Measurements from ENCODE around the gene NT5DC3.

Gene NT5DC3

DNA sequence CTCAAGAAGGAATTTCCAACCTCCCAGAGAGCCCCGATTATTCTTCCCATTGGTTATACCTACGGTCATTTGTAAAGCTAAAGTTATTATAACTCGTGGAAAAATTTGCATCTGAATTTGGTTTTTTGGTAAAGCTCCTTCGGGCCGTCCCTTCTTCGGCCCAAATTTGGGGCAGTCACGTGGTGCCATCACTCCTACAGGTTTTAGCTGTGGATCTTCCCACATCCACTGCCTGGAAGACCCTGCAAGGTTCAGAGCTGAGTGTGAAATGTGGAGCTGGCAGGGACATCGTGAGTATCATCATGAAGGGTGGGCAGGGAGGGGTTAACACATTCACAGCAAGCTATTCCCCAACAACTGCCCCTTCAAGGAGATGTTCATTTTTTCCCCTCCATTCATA is 105.7 kb downstream of the NT5DC3 start:
- Histone ChIP-seq H3K36me3 (no peaks in the 10 kb centered on the region), H3K27me3 (peaks cover 10% of the 10 kb centered on the region), H3K4me3 (ENCODE audit: low read depth, low read length) (no peak overlapping the region), H3K9me3 (no peaks in the 10 kb centered on the region), H3K4me1 (no peaks in the 10 kb centered on the region)
- DNase-seq = no peak
- TF ChIP-seq, protein P1, sequence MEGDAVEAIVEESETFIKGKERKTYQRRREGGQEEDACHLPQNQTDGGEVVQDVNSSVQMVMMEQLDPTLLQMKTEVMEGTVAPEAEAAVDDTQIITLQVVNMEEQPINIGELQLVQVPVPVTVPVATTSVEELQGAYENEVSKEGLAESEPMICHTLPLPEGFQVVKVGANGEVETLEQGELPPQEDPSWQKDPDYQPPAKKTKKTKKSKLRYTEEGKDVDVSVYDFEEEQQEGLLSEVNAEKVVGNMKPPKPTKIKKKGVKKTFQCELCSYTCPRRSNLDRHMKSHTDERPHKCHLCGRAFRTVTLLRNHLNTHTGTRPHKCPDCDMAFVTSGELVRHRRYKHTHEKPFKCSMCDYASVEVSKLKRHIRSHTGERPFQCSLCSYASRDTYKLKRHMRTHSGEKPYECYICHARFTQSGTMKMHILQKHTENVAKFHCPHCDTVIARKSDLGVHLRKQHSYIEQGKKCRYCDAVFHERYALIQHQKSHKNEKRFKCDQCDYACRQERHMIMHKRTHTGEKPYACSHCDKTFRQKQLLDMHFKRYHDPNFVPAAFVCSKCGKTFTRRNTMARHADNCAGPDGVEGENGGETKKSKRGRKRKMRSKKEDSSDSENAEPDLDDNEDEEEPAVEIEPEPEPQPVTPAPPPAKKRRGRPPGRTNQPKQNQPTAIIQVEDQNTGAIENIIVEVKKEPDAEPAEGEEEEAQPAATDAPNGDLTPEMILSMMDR (IDR thresholded peaks at IDR 0.05; ENCODE audit: low read depth, low read length) = no peak

- H3K36me3 ChIP-seq = no peaks in the 10 kb centered on the region
- no peaks in the 10 kb centered on the region for H3K4me1 ChIP-seq
- no peak overlapping the region for H3K4me3 ChIP-seq (ENCODE audit: low read depth, low read length)
- no peak for DNase-seq
- TF ChIP-seq, protein P1 (IDR thresholded peaks at IDR 0.05; ENCODE audit: low read depth, low read length) = no peak
- H3K9me3 ChIP-seq = no peaks in the 10 kb centered on the region
- H3K27me3 ChIP-seq = peaks cover 10% of the 10 kb centered on the region
Observed at GRCh38 chr12:103734863-103735262, 106.2 kb downstream of the NT5DC3 start.

- Histone ChIP-seq H3K9me3 (no peaks in the 10 kb centered on the region), H3K36me3 (no peaks in the 10 kb centered on the region), H3K4me3 (ENCODE audit: low read depth, low read length) (no peak overlapping the region), H3K27me3 (peaks cover 4% of the 10 kb centered on the region; the same call in 1 of the 2 replicates), H3K4me1 (no peaks in the 10 kb centered on the region)
- TF ChIP-seq, protein P1 (IDR thresholded peaks at IDR 0.05; ENCODE audit: low read depth, low read length) = no peak
- no peak for DNase-seq
Observed at GRCh38 chr12:103731539-103731938, 109.5 kb downstream of the NT5DC3 start.

DNA sequence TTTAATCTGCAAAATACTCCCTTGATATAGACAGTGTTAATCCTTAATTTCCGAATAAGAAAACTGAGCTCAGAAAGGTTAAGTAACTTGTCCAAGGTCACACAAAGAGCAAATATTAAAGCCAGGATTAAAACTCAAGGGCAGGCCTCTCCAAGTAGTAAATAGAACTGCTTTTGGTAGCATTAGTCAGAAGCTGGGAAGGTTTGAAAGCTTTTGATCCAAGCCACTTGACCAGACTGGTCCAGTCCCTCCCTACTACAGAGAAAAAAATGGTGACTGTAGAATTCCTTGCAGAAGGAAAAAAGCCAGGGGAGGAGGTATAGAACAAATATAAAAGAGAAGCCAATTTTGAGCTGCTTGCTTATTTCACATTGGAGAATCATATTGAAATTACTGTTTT is 111.5 kb downstream of the NT5DC3 start:
- Histone ChIP-seq H3K36me3 (no peaks in the 10 kb centered on the region), H3K4me3 (ENCODE audit: low read depth, low read length) (no peak overlapping the region), H3K9me3 (no peaks in the 10 kb centered on the region), H3K4me1 (no peaks in the 10 kb centered on the region), H3K27me3 (peaks cover 7% of the 10 kb centered on the region; the same call in 1 of the 2 replicates)
- TF ChIP-seq, protein P1 (IDR thresholded peaks at IDR 0.05; ENCODE audit: low read depth, low read length) = no peak
- DNase-seq = no peak

GRCh38 chr12:103728323-103728722 is 112.7 kb downstream of the NT5DC3 start:
- TF ChIP-seq, protein P1 (IDR thresholded peaks at IDR 0.05; ENCODE audit: low read depth, low read length) = no peak
- no peaks in the 10 kb centered on the region for H3K4me1 ChIP-seq
- DNase-seq = no peak
- H3K36me3 ChIP-seq = no peaks in the 10 kb centered on the region
- H3K4me3 ChIP-seq (ENCODE audit: low read depth, low read length) = no peak overlapping the region
- H3K9me3 ChIP-seq = no peaks in the 10 kb centered on the region
- H3K27me3 ChIP-seq = peaks cover 7% of the 10 kb centered on the region

GRCh38 chr12:103727638-103728037 is 113.4 kb downstream of the NT5DC3 start:
- no peaks in the 10 kb centered on the region for H3K4me1 ChIP-seq
- H3K9me3 ChIP-seq = no peaks in the 10 kb centered on the region
- no peak for DNase-seq
- TF ChIP-seq, protein P1 (IDR thresholded peaks at IDR 0.05; ENCODE audit: low read depth, low read length) = no peak
- H3K4me3 ChIP-seq (ENCODE audit: low read depth, low read length) = no peak overlapping the region
- H3K27me3 ChIP-seq = peaks cover 7% of the 10 kb centered on the region
- H3K36me3 ChIP-seq = no peaks in the 10 kb centered on the region

All from BE2C (cell line).